NCI-H524 treated with DMSO at 0.1 percent for 48 hours (cell line): ENCODE results near the gene HAGH.
"Not testable (repeated sequence)": the region's sequence is repeated elsewhere in the genome, so short reads cannot be mapped to it uniquely, and the experiment has no call there.

Experiments
- DNase-seq: peaks from one replicate; lab custom pipeline; 2025; lab: John Stamatoyannopoulos, UW

HAGH gene

GRCh38 chr16:1810106-1810505, 16.5 kb downstream of the HAGH start:
- DNase-seq = no peak

DNA sequence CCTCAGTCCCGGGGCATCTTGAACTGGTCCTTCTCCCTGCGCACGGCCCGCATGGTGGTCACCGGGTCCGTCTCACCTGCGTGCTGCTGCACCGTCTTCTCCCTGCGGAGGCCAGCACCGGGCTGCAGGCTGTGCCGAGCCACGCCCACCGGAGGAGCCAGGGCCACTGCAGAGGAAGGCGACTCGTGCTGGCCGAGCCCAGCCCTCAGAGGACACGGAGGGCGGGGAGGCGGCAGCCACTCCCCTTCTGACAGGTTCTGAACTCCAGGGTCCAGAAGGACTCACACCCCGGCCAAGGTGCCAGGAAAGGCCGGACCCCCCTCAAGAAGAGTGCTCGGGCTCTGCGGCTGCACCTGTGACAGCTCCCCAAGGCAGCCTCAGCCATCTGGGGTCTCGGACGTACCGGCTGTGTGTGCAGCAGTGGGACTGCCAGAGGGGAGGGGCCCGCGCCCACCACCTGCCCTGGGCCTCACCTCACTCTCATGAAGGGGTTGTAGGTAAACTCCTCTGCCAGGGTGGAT, 17.3 kb downstream of the HAGH start:
- DNase-seq = no peak

DNA sequence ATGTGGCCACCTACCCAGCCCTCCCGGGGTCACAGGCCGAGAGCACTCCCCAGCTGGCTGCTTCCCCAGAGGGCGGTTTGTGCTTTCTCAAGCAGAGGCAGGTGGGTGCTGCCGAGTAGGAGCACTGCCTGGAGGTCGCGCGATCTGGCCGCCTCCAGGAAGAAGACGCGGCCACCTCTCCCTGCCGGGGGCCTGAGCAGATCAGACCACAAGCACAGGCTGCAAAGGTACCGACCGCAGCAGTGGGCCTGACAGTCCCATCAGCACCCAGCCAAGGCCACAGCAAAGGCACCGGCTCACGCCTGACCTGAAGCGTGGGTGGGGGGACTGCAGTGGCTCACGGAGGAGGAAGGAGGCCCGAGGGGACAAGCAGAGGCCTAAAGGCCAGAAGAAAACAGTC, 17.9 kb downstream of the HAGH start:
- DNase-seq = no peak

- DNase-seq = no peak
Measured at GRCh38 chr16:1807626-1808025, 19.0 kb downstream of the HAGH start.

- no peak for DNase-seq
Measured at GRCh38 chr16:1800701-1801100, 25.9 kb downstream of the HAGH start.

DNA sequence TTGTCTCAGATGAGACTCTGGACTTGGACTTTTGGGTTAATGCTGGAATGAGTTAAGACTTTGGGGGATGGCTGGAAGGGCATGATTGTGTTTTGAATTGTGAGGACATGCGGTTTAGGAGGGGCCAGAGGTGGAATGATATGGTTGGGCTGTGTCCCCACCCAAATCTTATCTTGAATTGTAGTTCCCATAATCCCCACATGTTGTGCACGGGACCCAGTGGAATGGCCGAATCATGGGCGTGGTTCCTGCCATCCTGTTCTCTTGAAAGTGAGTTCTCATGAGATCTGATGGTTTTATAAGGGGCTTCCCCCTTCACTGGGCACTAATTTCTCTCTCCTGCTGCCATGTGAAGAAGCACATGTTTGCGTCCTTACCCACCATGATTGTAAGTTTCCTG, 27.4 kb downstream of the HAGH start:
- DNase-seq = not testable (repeated sequence)

- no peak for DNase-seq
Measured at GRCh38 chr16:1794908-1795666, 31.5 kb downstream of the HAGH start.

DNA sequence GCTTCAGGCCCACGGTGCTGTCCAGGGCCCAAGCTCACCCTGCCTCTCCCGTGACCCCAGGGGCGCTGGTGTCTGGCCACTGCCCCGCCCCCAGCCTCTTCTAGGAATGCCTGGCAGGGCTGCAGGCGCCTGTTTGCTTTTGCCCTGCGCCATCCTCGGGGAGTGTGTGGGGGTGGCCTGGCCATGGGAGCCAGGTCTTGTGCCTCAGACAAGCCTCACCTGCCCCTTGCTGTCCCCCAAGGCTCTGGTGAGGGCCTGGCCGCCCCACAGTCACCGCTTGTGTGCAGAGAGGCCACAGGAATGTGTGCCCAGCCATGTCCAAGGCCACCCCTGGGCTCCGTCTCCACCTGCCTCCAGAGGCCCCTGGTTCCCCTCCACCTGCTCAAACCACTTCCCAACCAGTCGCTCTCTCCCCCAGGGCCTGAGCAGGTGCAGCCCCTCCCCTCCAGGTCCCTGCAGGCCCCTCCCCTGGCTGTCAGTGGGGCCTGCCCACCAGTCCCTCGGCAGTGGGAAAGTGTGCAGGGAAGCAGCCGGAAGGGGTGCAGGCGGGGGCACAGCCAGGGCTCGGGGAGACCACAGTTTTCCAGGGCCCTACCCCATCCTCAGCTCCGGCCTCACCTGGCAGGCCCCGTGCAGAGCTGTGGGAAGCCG, 32.3 kb downstream of the HAGH start:
- DNase-seq = no peak

DNA sequence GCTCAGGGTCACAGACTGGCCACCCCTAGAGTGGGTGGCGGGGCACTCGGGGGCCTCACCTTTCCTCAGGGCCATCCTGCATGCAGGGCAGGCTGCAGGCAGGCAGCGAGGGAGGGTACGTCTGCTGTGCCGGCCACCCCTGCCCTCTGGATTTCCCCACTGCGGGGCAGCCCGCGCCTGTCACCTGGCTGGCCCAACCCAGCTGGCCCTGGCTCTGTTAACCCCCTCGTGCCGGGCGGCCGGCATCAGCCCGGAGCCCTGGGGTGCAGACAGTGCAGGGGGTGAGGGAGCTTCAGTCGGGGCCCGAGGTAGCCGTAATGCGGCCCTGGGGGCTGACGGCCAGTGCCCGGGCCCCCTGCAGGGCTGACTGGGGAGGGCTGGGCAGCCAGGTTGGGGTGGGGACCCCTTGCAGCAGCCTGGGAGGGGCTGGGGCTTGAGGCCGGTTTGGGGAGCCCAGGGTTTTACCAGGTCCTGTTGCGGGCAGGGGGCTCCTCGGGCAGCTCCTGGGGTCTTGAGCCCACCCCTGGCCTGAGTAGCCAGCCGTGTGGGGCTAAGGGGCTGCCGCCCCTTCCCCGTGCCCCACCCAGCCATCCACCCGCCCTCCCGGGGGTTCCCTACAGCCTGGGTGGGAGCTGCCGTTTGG, 32.9 kb downstream of the HAGH start, which contains the start of gene IGFALS:
Gene IGFALS (minus strand): TSS at position 128 of the 643 bp plus-strand sequence. CDS start 53 bp downstream, at position 75.
- DNase-seq = no peak

DNA sequence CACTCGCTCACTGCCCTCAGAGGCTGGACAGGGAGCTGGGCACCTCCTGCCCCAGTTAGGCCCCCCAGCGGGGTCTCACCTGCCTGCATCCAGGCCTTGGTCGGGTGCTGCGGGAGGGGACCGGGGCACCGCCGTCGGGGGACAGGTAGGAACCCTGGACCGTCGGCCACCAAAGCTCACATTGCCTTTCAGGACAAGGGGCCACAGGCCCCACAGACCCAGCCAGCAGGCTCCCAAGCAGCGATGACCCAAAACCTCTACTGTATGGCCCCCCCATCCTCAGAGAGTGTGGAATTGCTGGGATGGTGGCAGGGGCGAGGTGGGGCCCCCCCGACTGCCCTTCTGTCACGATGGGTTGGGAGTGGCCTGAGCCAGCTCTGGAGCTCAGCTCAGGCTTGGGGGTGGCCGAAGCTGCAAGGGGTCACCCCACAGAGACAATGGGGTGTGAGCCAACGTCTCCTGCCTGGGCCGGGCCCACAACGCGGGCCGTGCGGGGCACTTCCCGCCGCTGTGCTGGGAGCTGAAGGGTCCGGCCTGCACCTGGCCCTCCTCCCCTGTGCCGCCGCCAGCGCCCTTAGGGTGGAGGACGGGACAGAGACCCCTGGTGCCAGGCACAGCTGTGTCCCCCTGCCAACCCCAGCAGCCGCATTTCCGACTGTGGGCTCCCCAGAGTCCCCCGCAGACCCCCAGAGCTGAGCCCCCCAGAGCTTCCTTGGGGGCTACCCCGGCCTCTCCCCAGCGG, 33.6 kb downstream of the HAGH start:
- DNase-seq = no peak

DNA sequence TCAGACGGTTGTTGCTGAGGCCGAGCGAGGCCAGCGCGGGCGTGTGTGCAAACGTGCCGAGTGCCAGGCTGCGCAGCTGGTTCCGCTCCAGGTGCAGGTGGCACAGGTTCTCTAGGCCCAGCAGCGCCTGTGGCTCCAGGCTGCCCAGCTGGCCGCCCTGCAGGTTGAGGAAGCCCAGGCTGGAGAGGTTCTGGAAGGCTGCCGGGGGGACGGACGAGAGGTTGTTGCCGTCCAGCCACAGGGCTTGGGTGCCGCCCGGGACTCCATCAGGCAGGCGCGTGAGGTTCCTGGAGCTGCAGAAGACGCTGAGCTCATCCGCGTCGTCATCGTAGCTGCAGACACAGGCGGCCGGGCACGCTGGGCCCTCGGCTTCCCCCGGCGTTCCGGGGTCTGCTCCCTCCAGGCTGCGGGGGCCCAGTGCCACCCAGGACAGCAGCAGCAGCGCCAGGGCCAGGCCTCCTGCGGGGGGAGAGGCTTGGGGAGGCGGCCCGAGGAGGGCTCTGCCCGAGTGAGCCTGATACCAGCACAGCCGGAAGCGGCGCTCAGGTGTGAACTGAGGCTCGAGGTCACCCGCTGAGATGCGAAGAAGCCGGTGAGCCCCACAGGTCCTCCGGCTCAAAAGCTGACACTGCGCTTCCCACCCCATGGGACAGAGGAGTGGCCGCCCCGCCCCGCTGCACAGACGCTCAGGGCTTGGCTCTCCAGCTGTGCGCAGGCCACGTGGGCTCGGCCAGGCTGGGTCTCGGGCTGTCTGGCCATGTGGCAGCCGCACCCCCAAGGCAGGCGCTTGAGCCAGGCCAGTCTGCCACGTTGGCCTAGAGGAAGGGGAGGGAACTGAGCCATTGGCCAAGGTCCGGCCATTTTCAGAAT, 34.4 kb downstream of the HAGH start:
- no peak for DNase-seq

- DNase-seq = no peak
Measured at GRCh38 chr16:1791256-1791942, 35.2 kb downstream of the HAGH start.

DNA sequence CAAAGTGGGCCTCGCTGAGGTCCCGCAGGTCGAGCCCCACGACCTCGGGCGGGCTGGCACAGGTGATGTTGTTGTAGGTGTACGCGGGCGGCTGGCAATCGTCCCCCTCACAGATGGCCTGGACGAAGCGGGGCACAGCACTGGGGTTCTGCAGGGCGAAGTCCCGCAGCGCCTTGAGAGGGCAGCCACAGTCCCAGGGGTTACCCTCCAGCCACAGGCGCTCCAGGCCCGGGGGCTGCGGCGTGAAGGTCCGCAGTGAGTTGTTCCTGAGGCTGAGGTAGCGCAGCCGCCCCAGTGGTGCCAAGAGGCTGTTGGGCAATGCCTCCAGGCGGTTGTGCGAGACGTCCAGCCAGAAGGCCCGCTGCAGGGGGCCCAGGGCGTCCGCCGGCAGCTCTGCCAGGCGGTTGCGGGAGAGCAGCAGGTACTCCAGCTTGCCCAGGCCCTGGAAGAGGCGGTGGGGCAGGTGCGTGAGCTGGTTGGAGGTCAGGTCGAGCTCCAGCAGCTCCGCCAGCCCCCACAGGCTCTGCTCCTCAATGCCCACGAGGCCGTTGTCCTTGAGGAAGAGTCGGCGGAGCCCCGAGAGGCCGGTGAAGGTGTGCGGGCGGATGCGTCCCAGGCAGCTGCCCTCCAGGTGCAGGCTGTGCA, 35.9 kb downstream of the HAGH start:
- no peak for DNase-seq

GRCh38 chr16:1790261-1790610, 36.4 kb downstream of the HAGH start:
- no peak for DNase-seq

DNA sequence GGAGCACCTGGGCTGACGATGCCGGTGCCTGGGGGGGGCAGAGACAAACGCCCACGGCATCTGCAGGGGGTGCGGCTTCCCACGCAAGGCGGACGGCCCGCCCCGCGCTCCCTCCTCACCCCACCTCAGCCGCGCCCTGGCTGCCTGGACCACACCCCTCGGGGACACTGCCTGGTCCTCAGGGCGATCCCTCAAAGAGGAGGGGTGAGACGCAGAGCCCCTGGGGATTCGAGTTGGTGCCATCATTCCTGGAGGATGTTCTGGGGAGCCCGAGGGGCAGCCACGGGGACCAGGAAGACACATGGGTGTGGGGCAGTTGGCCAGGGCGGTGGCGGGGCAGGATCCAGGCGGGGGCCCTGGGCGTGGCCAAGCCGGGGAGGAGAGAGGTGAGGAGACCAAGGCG, 37.0 kb downstream of the HAGH start:
- DNase-seq = no peak

- DNase-seq = no peak
Measured at GRCh38 chr16:1788708-1789100, 37.9 kb downstream of the HAGH start.

- DNase-seq = no peak
Measured at GRCh38 chr16:1788095-1788707, 38.4 kb downstream of the HAGH start.

- no peak for DNase-seq
Measured at GRCh38 chr16:1787322-1788094, 39.1 kb downstream of the HAGH start.

DNA sequence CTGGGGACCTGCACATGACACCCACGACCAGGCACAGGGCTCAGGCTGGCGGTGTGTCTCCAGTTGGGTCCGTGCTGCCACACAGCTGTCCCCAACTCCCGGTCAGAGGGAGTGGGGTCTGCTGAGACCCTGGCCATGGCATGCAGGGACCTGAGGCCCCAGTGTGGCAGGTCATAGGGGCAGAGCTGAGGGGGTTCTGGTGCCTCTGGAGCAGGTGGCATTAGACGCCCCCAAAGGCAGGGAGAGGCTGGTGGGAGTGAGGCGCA, 39.6 kb downstream of the HAGH start:
- no peak for DNase-seq
